Type B pancreatic cell (in vitro differentiated cells): Measurements from ENCODE around the gene ADAD1. TPM values are rescaled to one million over a fixed set of nuclear protein-coding genes. Genes with fewer than 3 reads are reported as not detected.

Source experiments
- DNase-seq: peaks from one replicate; pipeline ENCODE4 v3.0.0; 2021; ENCODE audit warnings: mixed read lengths; ENCODE audit not compliant: unreplicated experiment; ENCODE audit errors: extremely low spot score
- H3K27ac Mint-ChIP-seq: 2 replicates; pipeline ENCODE4 v1.8.0; 2021; ENCODE audit warnings: mild to moderate bottlenecking, mixed read lengths
- H3K27me3 Mint-ChIP-seq: 2 replicates; pipeline ENCODE4 v1.8.0; 2021; ENCODE audit warnings: mixed read lengths
- H3K36me3 Mint-ChIP-seq: 2 replicates; pipeline ENCODE4 v1.8.0; 2021; ENCODE audit warnings: mixed read lengths
- H3K4me1 Mint-ChIP-seq: one replicate; pipeline ENCODE4 v1.8.0; 2021; ENCODE audit warnings: mixed read lengths; ENCODE audit not compliant: unreplicated experiment
- H3K4me3 Mint-ChIP-seq: 2 replicates; pipeline ENCODE4 v1.8.0; 2021; ENCODE audit warnings: mild to moderate bottlenecking, mixed read lengths
- H3K9me3 Mint-ChIP-seq: 2 replicates; pipeline ENCODE4 v1.8.0; 2021; ENCODE audit warnings: mixed read lengths
- CTCF ChIP-seq: fragments of 200-600 bp; sonication (generic); conservative IDR thresholded peaks from 2 replicates; pipeline ENCODE4 v1.5.0; 2021; ENCODE audit warnings: antibody characterized with exemption, mild to moderate bottlenecking
- total RNA-seq: library from RNA; stranded (reverse); gene quantifications from 2 replicates; pipeline ENCODE4 v1.2.1, GENCODE V29; 2021; ENCODE audit warnings: low replicate concordance

The ADAD1 gene
- total RNA-seq, 1 donor from 2014 or later = not detected

DNA sequence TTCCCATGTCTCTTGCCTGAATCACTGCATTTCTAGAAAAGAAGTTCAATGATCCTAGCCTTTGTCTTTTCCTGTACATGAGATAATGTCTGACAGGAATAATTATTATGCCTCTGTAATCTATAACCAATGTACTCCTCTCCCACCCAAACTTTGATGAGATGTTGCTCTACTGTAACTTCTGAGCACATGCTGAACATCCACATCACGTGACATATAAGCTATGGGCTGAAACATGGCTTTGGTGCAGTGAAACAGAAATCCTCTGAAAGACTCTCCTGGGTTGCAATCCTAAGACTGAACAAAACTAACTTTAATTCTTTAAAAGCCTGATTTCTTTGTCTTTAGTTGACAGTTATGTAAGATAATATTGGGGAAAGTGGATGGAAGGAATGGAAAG, 1.5 kb upstream of the ADAD1 start:
- Mint-ChIP-seq H3K27ac (no peak overlapping the region), H3K27me3 (peaks cover 3% of the 10 kb centered on the region), H3K4me3 (no peak overlapping the region), H3K36me3 (no peaks in the 10 kb centered on the region), H3K9me3 (no peaks in the 10 kb centered on the region), H3K4me1 (no peaks in the 10 kb centered on the region)
- no peak for TF ChIP-seq CTCF
- DNase-seq = no peak

DNA sequence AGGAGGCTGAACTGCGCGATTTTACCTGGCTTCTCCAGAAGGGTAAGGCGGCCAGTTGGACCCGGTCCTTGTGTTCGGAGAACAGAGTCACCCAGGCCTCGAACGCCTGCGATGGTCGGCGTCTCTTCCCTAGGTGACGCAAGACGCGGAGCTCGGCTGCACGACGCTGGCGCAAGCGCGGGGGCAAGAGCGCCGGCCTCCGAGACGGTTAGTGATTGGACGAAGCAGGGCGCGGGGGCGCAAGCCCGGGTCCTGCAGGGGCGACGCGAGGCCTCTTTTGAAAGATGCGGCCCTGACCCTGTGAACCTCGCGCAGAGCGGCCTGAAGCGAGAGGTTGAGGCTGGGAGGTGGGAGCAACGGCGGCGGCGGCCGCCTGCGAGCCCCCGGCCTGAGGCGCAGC, 428 bp downstream of the ADAD1 start:
- no peaks in the 10 kb centered on the region for H3K9me3 Mint-ChIP-seq

GRCh38 chr4:122383341-122383740, 4.5 kb downstream of the ADAD1 start:
- no peak overlapping the region for H3K27ac Mint-ChIP-seq
- no peak for DNase-seq
- no peaks in the 10 kb centered on the region for H3K9me3 Mint-ChIP-seq
- H3K4me1 Mint-ChIP-seq = no peaks in the 10 kb centered on the region
- peaks cover 3% of the 10 kb centered on the region for H3K27me3 Mint-ChIP-seq
- H3K36me3 Mint-ChIP-seq = no peaks in the 10 kb centered on the region
- TF ChIP-seq CTCF = no peak
- no peak overlapping the region for H3K4me3 Mint-ChIP-seq

More for the DNA sequence above, 428 bp downstream of the ADAD1 start:
- Mint-ChIP-seq H3K27ac (no peak overlapping the region), H3K27me3 (peaks cover 3% of the 10 kb centered on the region), H3K36me3 (no peaks in the 10 kb centered on the region), H3K4me3 (no peak overlapping the region), H3K4me1 (no peaks in the 10 kb centered on the region)
- TF ChIP-seq CTCF = no peak
- DNase-seq = no peak

DNA sequence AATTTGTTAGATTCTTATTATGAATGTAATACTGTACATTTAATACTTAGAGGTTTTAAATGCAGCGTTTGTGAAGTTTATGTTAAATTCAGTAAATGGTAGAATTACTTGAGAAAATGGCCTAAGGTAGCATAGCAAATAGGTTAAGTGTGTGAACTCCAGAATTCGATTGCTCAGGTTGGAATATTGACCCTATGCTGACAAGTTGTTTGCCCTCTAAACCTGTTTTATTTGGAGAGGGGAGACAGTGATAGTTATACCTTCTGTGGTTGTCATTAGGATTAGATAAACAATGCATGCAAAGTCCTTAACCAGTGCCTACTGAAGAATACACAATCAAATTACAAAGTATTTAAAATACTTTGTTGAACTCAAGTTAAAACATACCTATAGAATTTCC, 5.4 kb downstream of the ADAD1 start:
- Mint-ChIP-seq H3K4me3 (no peak overlapping the region), H3K36me3 (no peaks in the 10 kb centered on the region), H3K27ac (no peak overlapping the region), H3K4me1 (no peaks in the 10 kb centered on the region), H3K27me3 (peaks cover 3% of the 10 kb centered on the region), H3K9me3 (no peaks in the 10 kb centered on the region)
- no peak for TF ChIP-seq CTCF
- no peak for DNase-seq

DNA sequence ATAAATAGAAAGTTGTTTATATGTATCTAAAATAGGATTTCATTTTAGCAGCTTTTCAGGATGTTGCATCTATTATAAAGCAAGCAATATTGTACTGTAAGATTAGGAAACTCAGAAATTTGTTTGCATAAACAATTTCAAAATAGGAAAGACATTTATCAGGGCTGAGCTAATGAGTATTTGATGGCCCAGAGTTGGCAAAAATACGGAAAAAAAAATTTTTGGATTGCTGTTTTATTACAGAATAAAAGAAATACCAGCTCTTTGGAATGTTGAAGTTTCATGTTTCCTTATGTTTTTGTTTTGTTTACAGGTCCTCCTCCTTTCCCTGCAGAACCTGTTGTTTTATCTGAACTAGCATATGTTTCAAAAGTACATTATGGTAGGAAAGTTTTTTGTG, 14.5 kb downstream of the ADAD1 start:
- Mint-ChIP-seq H3K27ac (no peak overlapping the region), H3K4me3 (no peak overlapping the region), H3K9me3 (no peaks in the 10 kb centered on the region), H3K4me1 (no peaks in the 10 kb centered on the region), H3K27me3 (no peaks in the 10 kb centered on the region), H3K36me3 (no peaks in the 10 kb centered on the region)
- TF ChIP-seq CTCF = no peak
- no peak for DNase-seq

GRCh38 chr4:122403861-122404260, 25.1 kb downstream of the ADAD1 start:
- Mint-ChIP-seq H3K27ac (no peak overlapping the region), H3K4me1 (no peaks in the 10 kb centered on the region), H3K36me3 (no peaks in the 10 kb centered on the region), H3K27me3 (peaks cover 4% of the 10 kb centered on the region), H3K9me3 (no peaks in the 10 kb centered on the region), H3K4me3 (no peak overlapping the region)
- no peak for TF ChIP-seq CTCF
- DNase-seq = no peak
